IMR-90 (cell line): ENCODE measurements around the gene BCAS3. TPM values are rescaled to one million over a fixed set of nuclear protein-coding genes. Genes with fewer than 3 reads are reported as not detected.
A peak's percentile ranks its signal among the peaks of the same experiment; 100 is the strongest.

ENCODE experiments used
- ATAC-seq: fragments of 200-7000 bp; cut with Tn5 transposase; 2 replicates; pipeline ENCODE4 v1.9.1; 2020; ENCODE audit warnings: low read depth, mild to moderate bottlenecking, moderate library complexity
- BruUV-seq: library from RNA; stranded (reverse); fragments of 400-500 nt; replicated peaks from 2 replicates; lab custom pipeline; 2021; lab: Mats Ljungman, UMichigan
- CTCF ChIA-PET: fragments of 300-600 bp; formaldehyde crosslinking; extraction: SDS; loops from one replicate; lab custom pipeline; 2021; ENCODE audit warnings: antibody characterized with exemption; lab: Yijun Ruan, JAX
- POLR2A ChIA-PET: fragments of 300-600 bp; sonication (Branson Sonifier 250); formaldehyde crosslinking; loops from one replicate; lab custom pipeline; 2022; ENCODE audit warnings: antibody characterized with exemption; ENCODE audit not compliant: unreplicated experiment; lab: Charles Lee
- DNase-seq: peaks from one replicate; pipeline ENCODE4 v3.0.0; 2013
- H2AFZ ChIP-seq: replicated peaks from 2 replicates; pipeline ENCODE3; 2013; ENCODE audit warnings: low read length, mild to moderate bottlenecking; ENCODE audit not compliant: poor library complexity
- H2AK5ac ChIP-seq: 2 replicates; pipeline ENCODE4 v1.6.1; 2013; ENCODE audit warnings: low read depth, low read length, inconsistent platforms
- H2AK9ac ChIP-seq: replicated peaks from 2 replicates; pipeline ENCODE3; 2013; ENCODE audit warnings: mild to moderate bottlenecking, low read depth, low read length, moderate library complexity; ENCODE audit not compliant: poor library complexity
- H2BK120ac ChIP-seq: 2 replicates; pipeline ENCODE4 v1.6.1; 2013; ENCODE audit warnings: low read depth, low read length, inconsistent platforms
- H2BK15ac ChIP-seq: 3 replicates; pipeline ENCODE4 v1.6.1; 2013; ENCODE audit warnings: low read depth, low read length, inconsistent platforms
- H2BK20ac ChIP-seq: 2 replicates; pipeline ENCODE4 v1.6.1; 2013; ENCODE audit warnings: low read depth, mild to moderate bottlenecking, inconsistent platforms, low read length, moderate library complexity
- H2BK5ac ChIP-seq: 2 replicates; pipeline ENCODE4 v1.6.1; 2013; ENCODE audit warnings: mild to moderate bottlenecking, low read depth, low read length, inconsistent platforms; ENCODE audit not compliant: poor library complexity, severe bottlenecking
- H3K14ac ChIP-seq: replicated peaks from 2 replicates; pipeline ENCODE4 v1.6.1; 2013; ENCODE audit warnings: low read depth, low read length, inconsistent platforms
- H3K18ac ChIP-seq: 2 replicates; pipeline ENCODE4 v1.6.1; 2013; ENCODE audit warnings: low read depth, low read length, control low read depth
- H3K23ac ChIP-seq: 2 replicates; pipeline ENCODE4 v1.6.1; 2013; ENCODE audit warnings: low read depth, low read length, inconsistent platforms
- H3K27ac ChIP-seq: 2 replicates; pipeline ENCODE4 v1.5.1; 2013; ENCODE audit warnings: mild to moderate bottlenecking, control low read depth, low read length; ENCODE audit not compliant: insufficient read depth
- H3K27me3 ChIP-seq: 2 replicates; pipeline ENCODE4 v1.6.1; 2013; ENCODE audit warnings: low read length; ENCODE audit not compliant: control insufficient read depth, insufficient read depth
- H3K36me3 ChIP-seq: 2 replicates; pipeline ENCODE4 v1.6.1; 2013; ENCODE audit warnings: low read length, mixed read lengths; ENCODE audit not compliant: control insufficient read depth, insufficient read depth
- H3K4ac ChIP-seq: 2 replicates; pipeline ENCODE4 v1.6.1; 2013; ENCODE audit warnings: low read depth, low read length, inconsistent platforms
- H3K4me1 ChIP-seq: 2 replicates; pipeline ENCODE4 v1.6.1; 2013; ENCODE audit warnings: low read length, mixed read lengths; ENCODE audit not compliant: control insufficient read depth, insufficient read depth
- H3K4me2 ChIP-seq: 2 replicates; pipeline ENCODE4 v1.6.1; 2013; ENCODE audit warnings: low read depth, mild to moderate bottlenecking, control low read depth, low read length, moderate library complexity
- H3K4me3 ChIP-seq: 2 replicates; pipeline ENCODE4 v1.5.1; 2013; ENCODE audit warnings: low read depth, mild to moderate bottlenecking, control low read depth, low read length, moderate library complexity; ENCODE audit not compliant: insufficient read depth
- H3K56ac ChIP-seq: 2 replicates; pipeline ENCODE4 v1.6.1; 2013; ENCODE audit warnings: low read length, inconsistent platforms; ENCODE audit not compliant: insufficient read depth; ENCODE audit errors: extremely low read depth
- H3K79me1 ChIP-seq, 2 experiments: 2 replicates each; pipeline ENCODE4 v1.6.1; 2013; ENCODE audit warnings: low read length in 2 of 2, inconsistent platforms in 1 of 2, low read depth in 1 of 2
- H3K9ac ChIP-seq: 2 replicates; pipeline ENCODE4 v1.6.1; 2013; ENCODE audit warnings: low read depth, low read length, control low read depth
- H3K9me1 ChIP-seq: 2 replicates; pipeline ENCODE4 v1.6.1; 2013; ENCODE audit warnings: low read length, inconsistent platforms; ENCODE audit not compliant: insufficient read depth
- H3K9me3 ChIP-seq: 2 replicates; pipeline ENCODE4 v1.6.1; 2013; ENCODE audit warnings: low read length; ENCODE audit not compliant: control insufficient read depth, insufficient read depth
- H4K20me1 ChIP-seq: 2 replicates; pipeline ENCODE4 v1.6.1; 2013; ENCODE audit warnings: low read length, inconsistent platforms; ENCODE audit not compliant: insufficient read depth
- H4K5ac ChIP-seq: 2 replicates; pipeline ENCODE4 v1.6.1; 2013; ENCODE audit warnings: mild to moderate bottlenecking, low read depth, low read length, control low read depth
- H4K8ac ChIP-seq, 2 experiments: 2 replicates each; pipeline ENCODE4 v1.6.1; 2013; ENCODE audit warnings: low read depth in 2 of 2, low read length in 2 of 2, control low read depth in 1 of 2, inconsistent platforms in 1 of 2
- H4K91ac ChIP-seq: 2 replicates; pipeline ENCODE4 v1.6.1; 2013; ENCODE audit warnings: low read depth, low read length, inconsistent platforms; ENCODE audit not compliant: insufficient read depth
- BHLHE40 ChIP-seq: fragments of 150-350 bp; IDR thresholded peaks from 2 replicates; pipeline ENCODE4 v1.6.1; 2016; ENCODE audit warnings: mild to moderate bottlenecking, low read depth, low read length
- CHD1 ChIP-seq: IDR thresholded peaks from 2 replicates; pipeline ENCODE4 v1.6.1; 2012; ENCODE audit warnings: low read depth, low read length, improper control_type of control experiment
- FOS ChIP-seq: fragments of 150-350 bp; IDR thresholded peaks from 2 replicates; pipeline ENCODE4 v1.6.1; 2016; ENCODE audit warnings: low read depth, low read length
- MAFK ChIP-seq: IDR thresholded peaks from 2 replicates; pipeline ENCODE4 v1.6.1; 2012; ENCODE audit warnings: low read depth, low read length, improper control_type of control experiment
- MAZ ChIP-seq: IDR thresholded peaks from 2 replicates; pipeline ENCODE4 v1.6.1; 2012; ENCODE audit warnings: low read depth, mild to moderate bottlenecking, low read length, improper control_type of control experiment, moderate library complexity, borderline replicate concordance
- MXI1 ChIP-seq: IDR thresholded peaks from 2 replicates; pipeline ENCODE4 v1.6.1; 2012; ENCODE audit warnings: low read depth, mild to moderate bottlenecking, low read length, moderate library complexity, borderline replicate concordance
- POLR2A ChIP-seq: IDR thresholded peaks from 2 replicates; pipeline ENCODE4 v1.6.1; 2012; ENCODE audit warnings: mild to moderate bottlenecking, low read depth, low read length
- RAD21 ChIP-seq: IDR thresholded peaks from 2 replicates; pipeline ENCODE4 v1.6.1; 2012; ENCODE audit warnings: low read length, improper control_type of control experiment
- RCOR1 ChIP-seq: IDR thresholded peaks from 2 replicates; pipeline ENCODE4 v1.6.1; 2012; ENCODE audit warnings: mild to moderate bottlenecking, low read length, improper control_type of control experiment; ENCODE audit not compliant: insufficient replicate concordance
- RFX5 ChIP-seq: IDR thresholded peaks from 2 replicates; pipeline ENCODE4 v1.8.0; 2012; ENCODE audit warnings: low read depth, mild to moderate bottlenecking, low read length, moderate library complexity
- SMC3 ChIP-seq: fragments of 150-350 bp; IDR thresholded peaks from 2 replicates; pipeline ENCODE4 v1.6.1; 2016; ENCODE audit warnings: low read depth, mild to moderate bottlenecking, antibody characterized with exemption, low read length, moderate library complexity
- WGBS, 2 experiments: methylation state at CpG; one replicate each; pipeline versions ENCODE4 v1.1.5 to v1.1.7; 2013; ENCODE audit warnings: missing lambda C conversion rate in 2 of 2; ENCODE audit not compliant: insufficient read length in 1 of 2; ENCODE audit errors: extremely low coverage in 2 of 2; 5-methylcytosine and 5-hydroxymethylcytosine counted together
- dilution Hi-C: fragments of 300-500 bp; cut with HindIII; formaldehyde crosslinking; loops from one replicate; pipeline ENCODE4 v1.14.3; 2018; ENCODE audit warnings: low sequenced_read_pairs; ENCODE audit not compliant: unreplicated experiment
- in situ Hi-C: fragments of 300-500 bp; cut with MboI; formaldehyde crosslinking; loops from 3 replicates; pipeline ENCODE4 v1.14.3; 2019; ENCODE audit warnings: low sequenced_read_pairs, inconsistent platforms, mixed read lengths
- intact Hi-C: fragments of 100-400 bp; cut with micrococcal nuclease; formaldehyde crosslinking; loops from 2 replicates; pipeline ENCODE4 v1.10.0; 2022
- polyA plus RNA-seq, 3 experiments: library from polyadenylated mRNA; depleted of rRNA; stranded (reverse); fragments of >200 nt; gene quantifications; 2 replicates each; pipeline ENCODE4 v1.2.3, GENCODE V29; 2012; ENCODE audit warnings: low replicate concordance in 1 of 3
- total RNA-seq: library from RNA; depleted of rRNA; stranded (reverse); fragments of >200 nt; gene quantifications from 2 replicates; pipeline ENCODE4 v1.2.3, GENCODE V29; 2012
- TF ChIP-seq, protein P1 (sequence below): conservative IDR thresholded peaks from 2 replicates; pipeline ENCODE4 v1.5.1; 2012; ENCODE audit warnings: mild to moderate bottlenecking, low read depth, low read length, improper control_type of control experiment
- TF ChIP-seq, protein P2 (sequence below): fragments of 150-350 bp; IDR thresholded peaks from 2 replicates; pipeline ENCODE4 v1.6.1; 2016; ENCODE audit warnings: low read depth, mild to moderate bottlenecking, low read length, moderate library complexity, borderline replicate concordance
- TF ChIP-seq, protein P3 (sequence below): fragments of 150-350 bp; IDR thresholded peaks from 2 replicates; pipeline ENCODE4 v1.6.1; 2017; ENCODE audit warnings: mild to moderate bottlenecking, antibody characterized with exemption, low read length, low read depth

Gene BCAS3
- total and polyA plus RNA-seq, 2 of the 4 experiments (the other 2 are of a cell fraction) = 6.3 to 27.1 TPM

DNA sequence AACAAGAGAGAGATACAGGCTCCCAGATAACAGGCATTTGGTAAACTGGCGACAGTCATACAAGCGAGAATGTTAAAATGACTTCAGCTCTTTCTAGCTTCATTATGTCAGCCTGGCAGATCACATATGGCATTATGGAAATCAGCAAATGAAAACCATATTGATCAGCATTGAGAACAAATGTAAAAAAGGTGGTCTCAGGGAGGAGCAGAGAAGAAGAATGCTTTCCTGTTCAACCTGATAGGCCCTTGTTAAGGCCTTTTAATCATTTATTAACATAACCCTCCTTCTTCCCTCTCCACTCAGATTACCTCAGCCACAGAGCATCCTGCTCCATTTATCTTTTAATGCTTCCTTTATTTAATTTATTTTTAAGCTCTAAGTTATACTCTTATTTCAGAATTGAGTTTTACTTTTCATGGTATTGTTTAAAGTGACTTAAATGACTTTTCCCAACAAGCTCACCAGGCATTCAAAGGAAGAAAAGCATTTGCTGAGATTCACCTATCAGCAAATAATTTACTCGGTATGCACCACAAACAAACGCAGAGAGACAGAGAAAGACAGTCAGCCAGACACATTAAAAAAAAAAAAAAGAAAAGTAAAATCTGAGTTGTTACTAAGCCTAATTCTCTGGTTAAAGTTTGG is 478.1 kb downstream of the BCAS3 start:
- Histone ChIP-seq H3K4me3 (no peak overlapping the region), H2BK15ac (peak overlapping the region; percentile 53; the same call in 1 of the 3 replicates), H2AK5ac (0 out of 2 replicates have a peak overlapping the region, but pooled peaks have one; percentile 2), H3K23ac (peak overlapping the region; percentile 37; the same call in 1 of the 2 replicates), H3K4me1 (peaks cover 7% of the 10 kb centered on the region), H3K9ac (no peak overlapping the region), H3K9me3 (no peaks in the 10 kb centered on the region), H3K14ac (peak overlapping the region; percentile 75; the same call in 1 of the 2 replicates), H4K8ac (0 out of 4 replicates have a peak overlapping the region, but pooled peaks of 1 of the 2 experiments have one; percentile 43), H3K4me2 (peak overlapping the region; percentile 17; the same call in 1 of the 2 replicates), H3K18ac (peak overlapping the region; percentile 55; the same call in 1 of the 2 replicates), H3K27ac (no peak overlapping the region), H4K20me1 (no peaks in the 10 kb centered on the region), H4K91ac (no peak overlapping the region; the same call in 1 of the 2 replicates), H3K36me3 (no peaks in the 10 kb centered on the region), H2BK5ac (no peak overlapping the region), H4K5ac (no peak overlapping the region), H3K79me1 (peaks cover 2% of the 10 kb centered on the region in 2 experiments; a peak in 2 of 4 replicates), H3K27me3 (no peaks in the 10 kb centered on the region), H2AFZ (no peak overlapping the region), H2BK120ac (peak overlapping the region; percentile 20; the same call in 1 of the 2 replicates), H3K9me1 (no peaks in the 10 kb centered on the region), H2AK9ac (no peak overlapping the region), H2BK20ac (0 out of 2 replicates have a peak overlapping the region, but pooled peaks have one; percentile 80), H3K4ac (peak overlapping the region; percentile 46; the same call in 1 of the 2 replicates), H3K56ac (no peak overlapping the region)
- BruUV-seq = no TSS peak
- intact Hi-C loops (loop anchor here (5.0 to 10.0 kb wide), 4 partner anchors 42 to 431 kb away; partner anchors contain the start of gene TBX2), in situ Hi-C loops (no loop called here), dilution Hi-C loops (no loop called here)
- no peak for ATAC-seq
- WGBS, 2 experiments = 80% methylated on average over 1 of the region's 4 CpGs; no CpG with 5 or more reads in 1 of the 2 experiments
- DNase-seq = no peak
- POLR2A ChIA-PET = interaction anchor here (0.7 kb wide), 1 partner anchor 211 kb away, joined by 4 read pairs; no protein-coding TSS in a partner anchor
- CTCF ChIA-PET = no interaction called here
- TF ChIP-seq, protein P1, sequence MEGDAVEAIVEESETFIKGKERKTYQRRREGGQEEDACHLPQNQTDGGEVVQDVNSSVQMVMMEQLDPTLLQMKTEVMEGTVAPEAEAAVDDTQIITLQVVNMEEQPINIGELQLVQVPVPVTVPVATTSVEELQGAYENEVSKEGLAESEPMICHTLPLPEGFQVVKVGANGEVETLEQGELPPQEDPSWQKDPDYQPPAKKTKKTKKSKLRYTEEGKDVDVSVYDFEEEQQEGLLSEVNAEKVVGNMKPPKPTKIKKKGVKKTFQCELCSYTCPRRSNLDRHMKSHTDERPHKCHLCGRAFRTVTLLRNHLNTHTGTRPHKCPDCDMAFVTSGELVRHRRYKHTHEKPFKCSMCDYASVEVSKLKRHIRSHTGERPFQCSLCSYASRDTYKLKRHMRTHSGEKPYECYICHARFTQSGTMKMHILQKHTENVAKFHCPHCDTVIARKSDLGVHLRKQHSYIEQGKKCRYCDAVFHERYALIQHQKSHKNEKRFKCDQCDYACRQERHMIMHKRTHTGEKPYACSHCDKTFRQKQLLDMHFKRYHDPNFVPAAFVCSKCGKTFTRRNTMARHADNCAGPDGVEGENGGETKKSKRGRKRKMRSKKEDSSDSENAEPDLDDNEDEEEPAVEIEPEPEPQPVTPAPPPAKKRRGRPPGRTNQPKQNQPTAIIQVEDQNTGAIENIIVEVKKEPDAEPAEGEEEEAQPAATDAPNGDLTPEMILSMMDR = no peak
- TF ChIP-seq SMC3 (no peak), RAD21 (no peak), POLR2A (no peak), MXI1 (no peak), MAZ (no peak), FOS (no peak), BHLHE40 (no peak), RFX5 (no peak), CHD1 (no peak), RCOR1 (no peak), MAFK (no peak)
- TF ChIP-seq, protein P2, sequence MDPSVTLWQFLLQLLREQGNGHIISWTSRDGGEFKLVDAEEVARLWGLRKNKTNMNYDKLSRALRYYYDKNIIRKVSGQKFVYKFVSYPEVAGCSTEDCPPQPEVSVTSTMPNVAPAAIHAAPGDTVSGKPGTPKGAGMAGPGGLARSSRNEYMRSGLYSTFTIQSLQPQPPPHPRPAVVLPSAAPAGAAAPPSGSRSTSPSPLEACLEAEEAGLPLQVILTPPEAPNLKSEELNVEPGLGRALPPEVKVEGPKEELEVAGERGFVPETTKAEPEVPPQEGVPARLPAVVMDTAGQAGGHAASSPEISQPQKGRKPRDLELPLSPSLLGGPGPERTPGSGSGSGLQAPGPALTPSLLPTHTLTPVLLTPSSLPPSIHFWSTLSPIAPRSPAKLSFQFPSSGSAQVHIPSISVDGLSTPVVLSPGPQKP = no peak
- TF ChIP-seq, protein P3, sequence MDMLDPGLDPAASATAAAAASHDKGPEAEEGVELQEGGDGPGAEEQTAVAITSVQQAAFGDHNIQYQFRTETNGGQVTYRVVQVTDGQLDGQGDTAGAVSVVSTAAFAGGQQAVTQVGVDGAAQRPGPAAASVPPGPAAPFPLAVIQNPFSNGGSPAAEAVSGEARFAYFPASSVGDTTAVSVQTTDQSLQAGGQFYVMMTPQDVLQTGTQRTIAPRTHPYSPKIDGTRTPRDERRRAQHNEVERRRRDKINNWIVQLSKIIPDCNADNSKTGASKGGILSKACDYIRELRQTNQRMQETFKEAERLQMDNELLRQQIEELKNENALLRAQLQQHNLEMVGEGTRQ = no peak
